Measurements from ENCODE around the gene LGALS3BP.

Gene LGALS3BP

GRCh38 chr17:78921437-78921971, 58.2 kb downstream of the LGALS3BP start:
- DNase-seq (ENCODE audit: extremely low read depth in 1 of 2, low read depth in 1 of 2) = no peak

Data from stimulated activated CD8-positive, alpha-beta memory T cell treated with anti-CD3 and anti-CD28 coated beads, Interleukin-7, amount 100 ng/mL, for 48 hours (primary cell).